ENCODE results near the gene ZNHIT6.
A peak's percentile ranks its signal among the peaks of the same experiment; 100 is the strongest.

Gene ZNHIT6

DNA sequence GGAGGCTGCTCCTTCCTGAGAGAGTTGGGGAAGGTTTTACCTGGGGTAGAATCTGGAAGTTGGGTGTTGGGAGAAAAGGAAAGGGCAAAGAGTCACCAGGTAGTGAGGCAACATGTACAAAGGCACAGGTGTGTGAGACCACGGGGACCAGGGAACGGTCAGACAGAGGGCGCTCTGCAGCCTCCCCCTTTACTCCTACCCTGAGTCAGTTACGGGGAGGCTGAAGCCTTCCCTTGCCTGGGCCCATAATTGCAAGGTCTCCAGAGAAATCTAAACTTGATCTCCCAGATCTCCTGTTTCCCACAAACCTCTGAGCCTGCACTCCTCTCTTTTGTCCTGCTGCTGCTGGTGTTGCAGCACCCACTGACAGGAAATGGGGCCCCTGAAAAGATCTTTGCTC is 105.7 kb downstream of the ZNHIT6 start:
- Histone ChIP-seq H3K9me3 (no peaks in the 10 kb centered on the region), H3K4me1 (peaks cover 0 to 26% (median 14%) of the 10 kb centered on the region in 4 donors), H3K27ac (no peak overlapping the region), H3K36me3 (no peaks in the 10 kb centered on the region), H3K4me3 (no peak overlapping the region), H3K27me3 (no peaks in the 10 kb centered on the region)
- intact Hi-C loops (cut with DNase I; ENCODE audit: low total_unique reads): no loop called here
- no peak for DNase-seq
- no peak for TF ChIP-seq CTCF (IDR thresholded peaks at IDR 0.05)

DNA sequence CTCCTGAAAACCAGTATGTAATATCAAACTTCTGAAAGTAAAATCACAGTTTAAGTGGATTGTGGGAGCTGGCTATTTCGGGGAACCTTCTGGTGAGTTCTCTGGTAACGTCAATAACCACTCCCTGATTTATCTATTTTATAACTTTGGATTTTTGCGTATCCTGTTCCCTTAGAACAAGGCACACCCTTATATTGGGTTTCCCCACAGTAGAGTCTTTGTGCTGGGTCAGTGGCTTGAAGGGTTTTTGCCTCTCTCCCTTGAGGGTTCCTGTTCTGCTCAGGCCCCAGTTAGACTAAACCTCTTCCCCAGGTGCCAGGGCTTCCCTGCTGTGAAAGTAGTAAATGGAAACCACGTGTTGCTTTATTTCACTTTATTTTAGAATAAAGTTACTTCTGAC is 106.3 kb downstream of the ZNHIT6 start:
- Histone ChIP-seq H3K4me1 (peaks cover 0 to 19% (median 12%) of the 10 kb centered on the region in 4 donors), H3K27ac (no peak overlapping the region), H3K36me3 (no peaks in the 10 kb centered on the region), H3K27me3 (no peaks in the 10 kb centered on the region), H3K9me3 (no peaks in the 10 kb centered on the region), H3K4me3 (no peak overlapping the region)
- DNase-seq: no peak
- intact Hi-C loops (cut with DNase I; ENCODE audit: low total_unique reads): no loop called here
- no peak for TF ChIP-seq CTCF (IDR thresholded peaks at IDR 0.05)

GRCh38 chr1:85599681-85600080 is 108.6 kb downstream of the ZNHIT6 start:
- Histone ChIP-seq H3K27ac (peak overlapping the region in 1 of 2 donors; percentile 30), H3K9me3 (no peaks in the 10 kb centered on the region), H3K36me3 (no peaks in the 10 kb centered on the region), H3K4me3 (no peak overlapping the region), H3K4me1 (peaks cover 0 to 18% (median 12%) of the 10 kb centered on the region in 4 donors), H3K27me3 (no peaks in the 10 kb centered on the region)
- intact Hi-C loops (cut with DNase I; ENCODE audit: low total_unique reads): no loop called here
- DNase-seq: no peak
- TF ChIP-seq CTCF (IDR thresholded peaks at IDR 0.05): no peak

All from tibial artery (tissue), 4 donors.